DND-41 (cell line): ENCODE data around the gene SPNS2.

ENCODE experiments used
- ATAC-seq: fragments of 200-7000 bp; cut with Tn5 transposase; 3 replicates; pipeline ENCODE4 v1.9.1; 2021; ENCODE audit warnings: low read depth; ENCODE audit not compliant: insufficient read depth
- DNase-seq: peaks from one replicate; pipeline ENCODE4 v3.0.0-alpha.2; 2020
- H2AFZ ChIP-seq: 2 replicates; pipeline ENCODE4 v1.6.0; 2012; ENCODE audit warnings: low read depth, low read length
- H3K27ac ChIP-seq: 2 replicates; pipeline ENCODE4 v1.5.1; 2012; ENCODE audit warnings: low read length, inconsistent platforms
- H3K27me3 ChIP-seq: fragments of 200-600 bp; sonication (generic); 2 replicates; pipeline ENCODE4 v1.6.0; 2012; ENCODE audit warnings: low read length, mild to moderate bottlenecking, inconsistent platforms; ENCODE audit not compliant: insufficient read depth, poor library complexity
- H3K36me3 ChIP-seq: 2 replicates; pipeline ENCODE4 v1.5.1; 2012; ENCODE audit warnings: low read length, inconsistent platforms; ENCODE audit not compliant: insufficient read depth
- H3K4me1 ChIP-seq: 2 replicates; pipeline ENCODE4 v1.5.1; 2012; ENCODE audit warnings: mild to moderate bottlenecking, low read length; ENCODE audit not compliant: insufficient read depth
- H3K4me2 ChIP-seq: 2 replicates; pipeline ENCODE4 v1.6.0; 2012; ENCODE audit warnings: mild to moderate bottlenecking, moderate library complexity, low read length, inconsistent platforms; ENCODE audit not compliant: insufficient read depth
- H3K4me3 ChIP-seq, 2 experiments: fragments of 200-600 bp in 1 of 2; shearing (Covaris generic) in 1 of 2; 2 replicates each; pipeline ENCODE4 v1.5.1; 2012 to 2016; ENCODE audit warnings: inconsistent platforms in 2 of 2, low read length in 2 of 2, mild to moderate bottlenecking in 2 of 2, low read depth in 1 of 2, moderate library complexity in 1 of 2
- H3K79me2 ChIP-seq: 2 replicates; pipeline ENCODE4 v1.6.0; 2012; ENCODE audit warnings: low read length, inconsistent platforms; ENCODE audit not compliant: insufficient read depth
- H3K9ac ChIP-seq: 2 replicates; pipeline ENCODE4 v1.6.0; 2012; ENCODE audit warnings: low read depth, mild to moderate bottlenecking, inconsistent platforms, low read length, moderate library complexity
- H3K9me3 ChIP-seq: 2 replicates; pipeline ENCODE4 v1.5.1; 2012; ENCODE audit warnings: low read length, moderate library complexity, mild to moderate bottlenecking, inconsistent platforms; ENCODE audit not compliant: insufficient read depth, severe bottlenecking
- H4K20me1 ChIP-seq: 2 replicates; pipeline ENCODE4 v1.6.0; 2012; ENCODE audit warnings: low read length; ENCODE audit not compliant: insufficient read depth
- EZH2 ChIP-seq: IDR thresholded peaks from 3 replicates; pipeline ENCODE4 v1.6.1; 2012; ENCODE audit warnings: borderline replicate concordance, low read depth, mild to moderate bottlenecking, moderate library complexity, low read length, inconsistent platforms; ENCODE audit not compliant: severe bottlenecking
- TF ChIP-seq, protein P1 (sequence below): IDR thresholded peaks from 2 replicates; pipeline ENCODE4 v1.5.1; 2012; ENCODE audit warnings: borderline replicate concordance, low read length, moderate library complexity, mild to moderate bottlenecking; ENCODE audit not compliant: poor library complexity, severe bottlenecking; ENCODE audit errors: extremely low read depth

SPNS2 gene

DNA sequence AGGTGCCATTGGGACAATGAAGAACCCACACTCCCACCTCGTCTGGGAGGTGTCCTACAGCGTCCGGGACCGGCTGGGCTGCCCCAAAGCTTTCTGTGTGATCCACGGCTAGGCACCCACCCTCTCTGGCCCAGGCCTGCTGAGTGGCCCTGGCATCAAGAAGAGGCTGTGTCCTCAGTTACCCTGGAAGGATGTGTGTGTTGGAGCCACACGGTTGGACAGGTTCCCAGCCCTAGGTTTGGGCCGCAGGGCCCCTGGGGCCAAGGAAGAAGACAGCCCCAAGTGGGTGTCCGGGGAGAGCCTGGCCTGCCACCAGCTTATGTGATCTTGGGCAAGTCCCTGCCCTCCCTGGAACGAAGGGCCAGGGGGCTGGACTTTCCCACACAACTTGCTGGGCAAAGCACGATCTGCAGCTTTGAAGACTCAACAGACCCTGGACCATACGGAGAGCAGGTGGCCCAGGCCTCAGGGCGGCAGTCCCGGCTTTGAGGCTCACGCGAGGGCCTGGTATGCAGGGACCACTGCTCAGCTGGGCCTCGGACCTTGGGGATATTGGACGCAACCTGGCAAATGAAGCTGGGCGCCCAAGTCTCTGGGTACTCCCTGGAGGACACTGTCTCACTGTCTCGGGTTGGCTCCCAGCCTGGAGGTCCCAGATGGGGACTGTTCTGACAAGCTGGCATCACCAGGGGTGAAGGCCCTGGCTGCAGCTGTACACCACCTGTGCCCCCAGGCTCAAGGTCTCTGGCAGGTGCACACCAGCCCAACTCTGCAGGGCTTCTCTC lies 39.0 kb downstream of the SPNS2 start:
- Histone ChIP-seq H3K4me1 (no peaks in the 10 kb centered on the region), H3K4me3 (no peak overlapping the region), H4K20me1 (peaks cover 32% of the 10 kb centered on the region), H3K79me2 (no peaks in the 10 kb centered on the region), H3K36me3 (peaks cover 50% of the 10 kb centered on the region), H2AFZ (no peak overlapping the region), H3K27me3 (no peaks in the 10 kb centered on the region), H3K9me3 (no peaks in the 10 kb centered on the region), H3K9ac (no peak overlapping the region), H3K4me2 (no peak overlapping the region), H3K27ac (no peak overlapping the region)
- no peak for ATAC-seq
- DNase-seq: no peak
- no peak for TF ChIP-seq EZH2
- TF ChIP-seq, protein P1, sequence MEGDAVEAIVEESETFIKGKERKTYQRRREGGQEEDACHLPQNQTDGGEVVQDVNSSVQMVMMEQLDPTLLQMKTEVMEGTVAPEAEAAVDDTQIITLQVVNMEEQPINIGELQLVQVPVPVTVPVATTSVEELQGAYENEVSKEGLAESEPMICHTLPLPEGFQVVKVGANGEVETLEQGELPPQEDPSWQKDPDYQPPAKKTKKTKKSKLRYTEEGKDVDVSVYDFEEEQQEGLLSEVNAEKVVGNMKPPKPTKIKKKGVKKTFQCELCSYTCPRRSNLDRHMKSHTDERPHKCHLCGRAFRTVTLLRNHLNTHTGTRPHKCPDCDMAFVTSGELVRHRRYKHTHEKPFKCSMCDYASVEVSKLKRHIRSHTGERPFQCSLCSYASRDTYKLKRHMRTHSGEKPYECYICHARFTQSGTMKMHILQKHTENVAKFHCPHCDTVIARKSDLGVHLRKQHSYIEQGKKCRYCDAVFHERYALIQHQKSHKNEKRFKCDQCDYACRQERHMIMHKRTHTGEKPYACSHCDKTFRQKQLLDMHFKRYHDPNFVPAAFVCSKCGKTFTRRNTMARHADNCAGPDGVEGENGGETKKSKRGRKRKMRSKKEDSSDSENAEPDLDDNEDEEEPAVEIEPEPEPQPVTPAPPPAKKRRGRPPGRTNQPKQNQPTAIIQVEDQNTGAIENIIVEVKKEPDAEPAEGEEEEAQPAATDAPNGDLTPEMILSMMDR: no peak

DNA sequence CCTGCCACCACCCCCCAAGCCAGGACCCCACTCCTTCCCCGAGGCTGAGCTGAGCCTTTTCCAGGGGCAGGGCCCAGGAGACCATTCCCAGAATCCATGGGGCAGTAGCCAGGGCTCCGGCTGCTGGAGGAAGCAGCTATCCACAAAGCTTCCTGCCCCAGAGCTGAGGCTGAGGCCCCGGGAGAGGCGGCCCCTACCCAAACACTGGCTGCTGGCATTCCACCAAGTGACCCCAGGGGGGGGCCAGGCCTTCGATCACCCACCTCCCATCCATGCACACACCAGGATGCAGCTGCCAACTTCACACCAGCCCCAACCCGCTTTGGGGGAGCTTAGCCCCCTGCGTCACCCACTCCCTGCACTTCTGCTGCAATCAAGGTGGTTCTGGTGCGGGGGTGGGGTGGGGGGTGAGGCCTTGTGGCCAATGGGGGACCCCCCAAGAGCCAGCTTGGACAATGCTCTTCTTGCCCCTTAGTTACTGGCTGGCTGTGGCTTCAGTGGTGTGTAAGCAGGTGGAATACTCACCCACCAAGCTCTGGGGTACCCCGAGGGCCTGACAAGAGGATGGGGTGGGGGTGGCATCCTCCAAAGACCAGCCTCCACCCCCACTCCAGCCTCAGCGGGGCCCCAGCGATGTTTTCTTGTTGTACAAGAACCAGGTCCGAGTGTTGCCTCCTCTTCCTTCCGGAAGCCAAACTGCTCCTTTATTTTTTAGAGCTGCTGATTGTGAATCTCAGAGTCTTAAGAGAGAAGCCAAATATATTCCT lies 39.7 kb downstream of the SPNS2 start:
- H3K27ac ChIP-seq: no peak overlapping the region
- ATAC-seq: no peak
- peaks cover 58% of the 10 kb centered on the region for H3K36me3 ChIP-seq
- TF ChIP-seq EZH2: no peak
- TF ChIP-seq, protein P1: no peak
- no peaks in the 10 kb centered on the region for H3K79me2 ChIP-seq
- no peak overlapping the region for H3K4me2 ChIP-seq
- no peak for DNase-seq
- no peaks in the 10 kb centered on the region for H3K27me3 ChIP-seq
- no peak overlapping the region for H3K9ac ChIP-seq
- no peak overlapping the region for H2AFZ ChIP-seq
- H4K20me1 ChIP-seq: peaks cover 34% of the 10 kb centered on the region
- no peaks in the 10 kb centered on the region for H3K4me1 ChIP-seq
- H3K4me3 ChIP-seq: no peak overlapping the region
- no peaks in the 10 kb centered on the region for H3K9me3 ChIP-seq

DNA sequence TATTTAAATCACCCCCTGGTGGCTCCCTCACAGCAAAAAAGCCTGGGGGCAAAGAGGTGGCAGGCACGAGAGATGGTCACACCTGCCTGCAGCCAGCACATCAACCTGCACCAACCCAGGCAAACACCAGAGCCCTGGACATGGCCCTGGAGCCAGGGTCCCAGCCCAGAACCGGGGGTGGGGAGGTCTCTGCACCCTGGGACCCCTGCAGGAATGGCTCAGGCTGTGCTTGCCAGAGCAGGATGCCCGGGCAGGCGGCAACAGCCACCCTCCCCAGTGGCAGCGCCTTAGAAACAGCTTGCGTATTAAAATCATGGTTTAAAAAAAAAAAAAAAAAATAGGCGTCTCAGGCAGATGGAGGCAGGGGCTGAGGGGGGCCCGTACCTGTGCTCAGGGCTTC lies 40.3 kb downstream of the SPNS2 start:
- DNase-seq (no peak), ATAC-seq (no peak)
- Histone ChIP-seq H3K4me1 (no peaks in the 10 kb centered on the region), H3K4me2 (no peak overlapping the region), H3K9ac (no peak overlapping the region), H3K79me2 (no peaks in the 10 kb centered on the region), H3K27me3 (no peaks in the 10 kb centered on the region), H3K9me3 (no peaks in the 10 kb centered on the region), H2AFZ (no peak overlapping the region), H3K4me3 (no peak overlapping the region), H3K36me3 (peaks cover 64% of the 10 kb centered on the region), H4K20me1 (peaks cover 38% of the 10 kb centered on the region), H3K27ac (no peak overlapping the region)
- TF ChIP-seq, protein P1: no peak
- TF ChIP-seq EZH2: no peak
